Limb (tissue), 2 donors: ENCODE results near the gene ZNF554.
"Not testable (repeated sequence)": the region's sequence is repeated elsewhere in the genome, so short reads cannot be mapped to it uniquely, and the experiment has no call there.

Source experiments
- DNase-seq, 2 donors: peaks; one replicate each; pipeline ENCODE4 v3.0.0-alpha.2; 2016; ENCODE audit errors: extremely low spot score in 2 of 2

ZNF554 gene

DNA sequence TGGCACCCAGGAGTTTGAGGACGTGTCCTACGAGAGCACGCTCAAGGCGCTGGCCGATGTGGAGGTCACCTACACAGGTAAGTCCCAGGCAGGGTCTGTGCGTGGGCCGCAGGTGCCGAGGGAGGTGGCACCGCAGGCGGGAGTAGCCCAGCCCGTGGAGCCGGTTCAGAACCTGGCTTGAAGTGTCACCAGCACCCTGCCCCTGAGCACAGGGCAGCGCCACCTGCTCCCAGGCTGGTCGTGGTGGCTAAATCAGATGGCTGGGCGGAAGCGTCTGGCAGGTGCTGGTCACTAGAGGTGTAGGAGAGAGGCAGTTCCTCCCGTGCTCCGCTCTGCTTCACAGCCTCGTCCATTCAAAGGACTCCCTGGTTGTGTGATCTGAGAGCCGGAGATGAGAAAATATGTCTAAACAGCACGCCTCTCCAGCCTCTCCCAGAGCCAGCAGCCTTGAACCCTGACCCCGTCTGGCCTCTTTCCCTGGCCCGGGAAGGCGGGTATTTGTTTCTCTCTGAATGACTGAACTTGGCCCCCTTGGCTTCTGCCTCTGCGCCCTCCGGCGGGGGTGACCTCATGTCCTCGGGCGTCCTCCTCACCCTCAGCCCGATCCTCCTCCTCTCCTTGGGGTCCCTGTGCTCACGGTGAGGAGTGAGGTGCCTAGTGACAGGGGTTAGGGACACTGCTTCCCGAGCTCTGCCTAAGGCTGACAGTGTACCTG is 29.0 kb upstream of the ZNF554 start:
- DNase-seq: no peak

- DNase-seq: no peak
Observed at GRCh38 chr19:2791440-2791839, 28.2 kb upstream of the ZNF554 start.

- DNase-seq: no peak
Observed at GRCh38 chr19:2791876-2792275, 27.8 kb upstream of the ZNF554 start.

- DNase-seq: not testable (repeated sequence)
Observed at GRCh38 chr19:2792666-2793065, 27.0 kb upstream of the ZNF554 start.

DNA sequence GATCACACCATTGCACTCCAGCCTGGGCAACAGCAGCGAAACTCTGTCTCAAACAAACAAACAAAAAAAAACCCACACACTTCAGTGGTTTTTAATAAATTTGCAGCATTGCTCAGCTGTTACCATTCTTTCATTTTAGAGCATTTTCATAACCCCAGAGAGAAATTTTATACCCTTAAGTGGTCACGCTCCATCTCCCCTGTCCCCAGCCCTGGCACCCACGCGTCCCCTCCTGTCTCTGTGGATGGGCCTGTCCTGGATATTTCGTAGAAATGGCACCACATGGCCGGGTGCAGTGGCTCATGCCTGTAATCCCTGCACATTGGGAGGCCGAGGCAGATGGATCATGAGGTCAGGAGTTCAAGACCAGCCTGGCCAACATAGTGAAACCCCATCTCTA is 26.5 kb upstream of the ZNF554 start:
- DNase-seq: no peak

DNA sequence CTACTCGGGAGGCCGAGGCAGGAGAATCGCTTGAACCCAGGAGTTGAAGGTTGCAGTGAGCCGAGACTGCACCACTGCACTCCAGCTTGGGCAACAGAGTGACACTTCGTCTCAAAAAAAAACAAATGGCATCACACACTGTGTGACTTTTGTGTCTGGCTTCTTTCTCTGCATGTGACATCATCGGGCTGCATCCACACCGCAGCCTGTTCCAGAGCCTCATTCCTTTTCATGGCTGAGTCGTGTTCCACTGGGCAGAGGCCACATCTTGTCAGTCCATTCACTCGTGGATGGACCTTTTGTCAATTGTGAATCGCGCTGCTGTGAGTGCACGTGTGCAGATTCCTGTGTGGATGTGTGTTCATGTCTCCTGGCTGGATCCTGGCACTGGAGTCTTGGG is 26.1 kb upstream of the ZNF554 start:
- no peak for DNase-seq

GRCh38 chr19:2795827-2796658 is 23.6 kb upstream of the ZNF554 start:
- DNase-seq: no peak

DNA sequence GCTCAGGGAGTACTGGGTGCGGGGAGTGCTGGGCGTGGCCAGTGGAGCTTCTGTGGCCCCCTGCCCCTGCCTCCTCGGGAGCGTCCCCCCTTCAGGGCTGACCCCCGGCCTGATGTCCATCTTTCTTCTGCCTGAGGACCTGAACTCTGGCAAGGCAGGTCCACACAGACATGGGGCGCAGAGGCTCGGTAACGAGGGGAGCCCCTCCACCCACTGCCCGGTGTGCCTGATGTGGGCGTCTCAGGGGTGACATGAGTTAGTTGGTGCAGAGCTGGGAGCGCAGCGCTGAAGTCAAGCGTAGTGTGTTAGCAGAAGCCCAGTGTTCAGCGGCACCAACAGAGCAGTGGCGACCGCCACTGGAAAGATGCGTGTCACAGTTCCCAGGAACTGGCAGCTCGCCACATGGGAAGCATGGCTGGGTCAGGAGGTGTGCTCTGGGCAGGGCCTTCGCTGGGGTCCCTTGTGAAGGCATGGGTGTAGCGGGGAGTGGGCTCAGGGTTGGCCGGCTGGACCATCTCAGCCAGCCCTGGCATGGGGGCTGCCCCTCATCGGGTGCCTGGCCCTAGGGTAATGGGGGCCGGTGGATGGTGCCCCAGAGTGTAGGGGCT is 22.9 kb upstream of the ZNF554 start:
- no peak for DNase-seq

DNA sequence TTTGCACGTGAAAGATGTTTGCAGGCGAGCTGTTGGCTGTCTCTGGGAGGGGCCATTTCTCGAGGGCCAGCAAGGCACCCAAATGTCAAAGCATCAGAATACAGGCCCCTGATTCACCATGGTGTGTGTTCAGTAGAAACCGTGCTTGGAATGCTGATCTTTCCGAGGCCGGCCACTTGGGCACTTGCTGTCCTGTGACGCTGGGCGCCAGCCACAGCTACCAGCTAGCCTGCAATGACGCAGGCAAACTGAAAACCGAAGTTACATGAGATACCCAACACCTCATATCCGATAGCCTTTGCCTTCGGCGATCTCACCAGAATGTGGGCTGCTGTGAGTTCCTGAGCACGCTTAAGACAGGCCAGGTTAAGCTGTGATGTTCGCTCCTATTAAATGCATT is 22.4 kb upstream of the ZNF554 start:
- no peak for DNase-seq

- no peak for DNase-seq
Observed at GRCh38 chr19:2798158-2798685, 21.4 kb upstream of the ZNF554 start.

DNA sequence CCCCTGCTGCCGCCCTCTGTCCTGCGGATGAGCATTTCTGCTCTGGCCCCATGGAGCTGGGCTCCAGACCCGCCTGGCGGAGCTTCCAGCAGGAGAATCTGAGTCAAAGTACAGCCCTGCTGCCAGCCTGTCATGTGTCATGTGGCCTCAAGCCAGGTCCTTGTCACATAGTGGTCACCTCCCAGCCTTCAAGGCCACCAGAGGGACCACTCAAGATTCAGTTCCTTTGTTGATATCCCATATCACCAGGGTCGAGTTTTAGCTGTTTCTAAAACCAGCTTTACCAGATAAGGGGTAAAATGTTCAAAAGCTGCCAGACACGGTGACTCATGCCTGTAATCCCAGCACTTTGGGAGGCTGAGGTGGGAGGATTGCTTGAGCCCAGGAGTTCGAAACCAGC is 20.9 kb upstream of the ZNF554 start:
- no peak for DNase-seq

GRCh38 chr19:2799273-2800020 is 20.2 kb upstream of the ZNF554 start:
- no peak for DNase-seq

- DNase-seq: no peak
Observed at GRCh38 chr19:2800506-2800905, 19.2 kb upstream of the ZNF554 start.

GRCh38 chr19:2802826-2803225 is 16.8 kb upstream of the ZNF554 start:
- no peak for DNase-seq

GRCh38 chr19:2803486-2804155 is 16.0 kb upstream of the ZNF554 start:
- no peak for DNase-seq

DNA sequence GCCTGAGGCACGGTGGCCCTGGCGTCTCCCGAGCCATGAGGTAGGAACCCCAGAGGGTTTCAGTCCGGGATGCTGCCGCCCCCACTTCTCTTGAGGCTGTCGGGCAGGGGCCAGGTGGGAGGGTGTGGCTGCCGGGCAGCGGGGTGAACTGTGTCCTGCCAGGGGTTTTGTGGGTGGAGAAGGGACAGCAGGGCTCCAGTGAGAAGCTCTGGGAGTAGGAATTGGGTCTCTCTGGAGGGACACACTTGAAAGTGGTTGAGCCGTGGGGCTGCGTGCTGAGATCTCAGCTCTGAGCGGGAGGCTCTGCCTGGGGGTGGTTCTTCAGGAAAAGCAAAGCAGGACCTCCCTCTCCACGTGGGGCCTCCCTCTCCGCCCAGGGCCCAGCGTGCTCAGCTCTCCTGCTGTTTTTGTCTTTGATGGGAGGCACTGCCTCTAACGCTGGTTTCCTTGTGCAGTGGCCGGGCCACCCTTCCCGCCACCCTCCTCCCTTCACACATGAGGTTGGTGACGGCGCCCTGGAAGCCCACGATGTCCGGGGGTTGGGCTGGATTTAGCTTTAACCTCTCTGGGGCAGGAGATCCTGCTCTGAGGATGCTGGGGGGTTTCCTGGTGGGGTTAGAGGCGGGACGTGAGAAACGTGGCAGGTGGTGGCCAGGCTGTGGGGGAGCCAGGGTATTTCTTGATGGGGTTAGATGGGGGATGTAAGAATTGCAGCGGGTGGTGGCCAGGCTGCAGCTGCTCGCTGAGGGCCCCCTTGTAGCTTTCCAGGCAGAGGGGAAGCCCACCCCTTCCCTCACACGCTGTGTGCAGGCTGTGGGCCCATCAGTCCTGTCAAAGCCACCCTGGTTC is 15.3 kb upstream of the ZNF554 start:
- no peak for DNase-seq

DNA sequence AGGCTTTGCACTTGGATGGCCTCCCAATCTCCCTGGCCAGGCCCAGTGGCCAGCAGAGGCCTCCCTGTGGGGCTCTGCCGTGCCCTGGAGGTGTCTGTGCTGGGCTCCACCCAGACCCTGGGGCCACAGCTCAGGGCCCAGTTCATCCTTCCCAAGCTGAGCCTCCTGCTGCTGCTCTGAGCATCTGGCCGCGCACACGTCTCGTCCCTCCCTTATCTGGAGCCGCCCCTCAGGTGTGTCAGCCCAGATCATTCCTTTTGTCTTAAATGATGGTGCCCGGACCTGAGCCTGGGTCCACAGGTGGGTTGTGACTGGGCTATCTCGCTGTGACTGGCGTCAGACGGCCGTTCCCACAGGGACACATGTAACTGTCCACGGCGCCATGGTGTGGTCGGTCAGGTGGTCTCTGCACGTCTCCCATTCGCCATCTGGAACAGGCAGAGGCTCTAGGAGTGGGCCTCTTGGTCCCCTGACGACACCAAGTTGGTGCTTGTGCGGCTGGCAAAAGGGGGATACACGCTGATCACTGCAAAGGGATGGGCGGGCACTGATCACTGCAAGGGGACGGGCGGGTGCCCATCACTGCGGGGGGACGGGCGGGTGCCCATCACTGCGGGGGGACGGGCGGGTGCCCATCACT is 14.3 kb upstream of the ZNF554 start:
- DNase-seq: no peak

DNA sequence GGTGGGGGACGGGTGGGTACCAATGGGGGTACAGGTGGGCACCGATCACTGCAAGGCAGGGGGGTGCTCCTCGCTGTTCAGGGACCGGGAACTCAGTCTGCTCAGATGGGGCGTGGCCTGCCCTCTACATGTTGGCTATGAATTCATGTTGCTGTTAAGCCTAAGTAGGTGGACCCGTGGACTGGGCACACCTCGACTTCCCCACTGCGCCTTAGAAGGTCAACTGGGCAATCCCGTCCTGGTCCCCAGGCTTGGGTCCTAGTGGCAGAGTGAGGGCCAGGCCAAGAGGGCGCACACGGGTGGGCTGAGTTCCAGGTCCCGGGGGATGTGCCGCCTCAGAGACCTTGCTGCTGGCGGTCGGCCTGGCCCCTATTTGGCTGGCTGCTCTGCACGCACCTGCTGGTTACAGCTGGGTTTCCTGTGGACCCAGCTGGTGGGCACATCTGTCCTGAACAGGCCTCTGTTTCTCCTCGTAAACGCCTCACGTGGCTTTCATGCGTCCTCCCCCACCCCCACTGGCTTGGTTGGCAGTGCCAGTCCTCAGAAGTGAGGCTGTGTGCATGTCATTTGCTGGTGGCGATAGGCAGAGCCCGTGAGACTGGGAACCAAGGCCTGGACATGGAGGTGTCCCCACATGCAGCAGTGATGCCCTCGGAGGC is 13.5 kb upstream of the ZNF554 start:
- DNase-seq: no peak

DNA sequence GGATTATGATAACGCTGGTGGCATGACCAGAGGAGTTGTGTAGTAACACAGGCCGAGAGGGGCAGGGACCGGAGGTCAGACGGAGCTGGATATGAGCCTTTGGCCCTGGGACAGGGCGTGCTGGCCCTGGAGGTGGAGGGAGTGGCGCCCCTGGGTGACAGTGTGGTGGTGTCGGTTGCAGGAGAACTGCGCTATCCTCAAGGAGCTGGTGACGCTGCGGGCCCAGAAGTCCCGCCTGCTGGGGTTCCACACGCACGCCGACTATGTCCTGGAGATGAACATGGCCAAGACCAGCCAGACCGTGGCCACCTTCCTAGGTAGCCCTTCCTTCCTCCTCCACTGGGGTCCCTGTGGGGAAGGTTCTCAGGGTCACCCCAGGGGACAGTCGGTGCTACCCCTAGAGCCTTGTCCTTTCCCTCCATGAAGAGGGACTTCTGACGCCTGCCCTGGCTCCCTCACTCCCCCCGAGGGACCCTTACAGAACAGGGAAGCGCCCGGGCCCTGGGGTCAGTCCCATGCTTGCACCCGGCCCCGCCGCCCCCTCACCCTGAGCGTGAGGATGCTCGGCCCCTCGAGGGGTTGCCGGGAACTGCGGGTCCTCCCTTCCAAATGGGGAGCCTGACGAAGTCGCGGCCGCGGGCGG is 12.8 kb upstream of the ZNF554 start:
- DNase-seq: no peak
